Hepatocyte (in vitro differentiated cells): ENCODE results near the gene CAND1.

Experiments used
- EZH2 ChIP-seq: fragments of 200-600 bp; sonication (generic); IDR thresholded peaks from 2 replicates; pipeline ENCODE4 v1.6.1; 2016; ENCODE audit warnings: antibody characterized with exemption, mild to moderate bottlenecking, borderline replicate concordance
- EZH2phosphoT487 ChIP-seq: fragments of 200-600 bp; sonication (generic); IDR thresholded peaks from one replicate; pipeline ENCODE4 v1.6.1; 2018; ENCODE audit warnings: antibody characterized with exemption, mild to moderate bottlenecking, low read depth, moderate library complexity; ENCODE audit not compliant: unreplicated experiment, severe bottlenecking
- TF ChIP-seq, protein P1 (sequence below): fragments of 200-600 bp; sonication (generic); IDR thresholded peaks from 2 replicates; pipeline ENCODE4 v1.5.1; 2016; ENCODE audit warnings: antibody characterized with exemption, mild to moderate bottlenecking; ENCODE audit not compliant: poor library complexity

GRCh38 chr12:67306712-67307111 is 37.6 kb downstream of the CAND1 start:
- no peak for TF ChIP-seq EZH2
- TF ChIP-seq, protein P1, sequence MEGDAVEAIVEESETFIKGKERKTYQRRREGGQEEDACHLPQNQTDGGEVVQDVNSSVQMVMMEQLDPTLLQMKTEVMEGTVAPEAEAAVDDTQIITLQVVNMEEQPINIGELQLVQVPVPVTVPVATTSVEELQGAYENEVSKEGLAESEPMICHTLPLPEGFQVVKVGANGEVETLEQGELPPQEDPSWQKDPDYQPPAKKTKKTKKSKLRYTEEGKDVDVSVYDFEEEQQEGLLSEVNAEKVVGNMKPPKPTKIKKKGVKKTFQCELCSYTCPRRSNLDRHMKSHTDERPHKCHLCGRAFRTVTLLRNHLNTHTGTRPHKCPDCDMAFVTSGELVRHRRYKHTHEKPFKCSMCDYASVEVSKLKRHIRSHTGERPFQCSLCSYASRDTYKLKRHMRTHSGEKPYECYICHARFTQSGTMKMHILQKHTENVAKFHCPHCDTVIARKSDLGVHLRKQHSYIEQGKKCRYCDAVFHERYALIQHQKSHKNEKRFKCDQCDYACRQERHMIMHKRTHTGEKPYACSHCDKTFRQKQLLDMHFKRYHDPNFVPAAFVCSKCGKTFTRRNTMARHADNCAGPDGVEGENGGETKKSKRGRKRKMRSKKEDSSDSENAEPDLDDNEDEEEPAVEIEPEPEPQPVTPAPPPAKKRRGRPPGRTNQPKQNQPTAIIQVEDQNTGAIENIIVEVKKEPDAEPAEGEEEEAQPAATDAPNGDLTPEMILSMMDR: no peak
- no peak for TF ChIP-seq EZH2phosphoT487
